Panc1 (cell line): ENCODE measurements around the gene PDZRN4.

Experiments
- CTCF ChIP-seq: fragments of 450-650 bp; IDR thresholded peaks from 2 replicates; pipeline ENCODE4 v1.5.1; 2017; ENCODE audit warnings: mild to moderate bottlenecking
- POLR2AphosphoS5 ChIP-seq: IDR thresholded peaks from 2 replicates; pipeline ENCODE4 v1.6.1; 2012; ENCODE audit warnings: mild to moderate bottlenecking, low read depth, low read length, moderate library complexity
- REST ChIP-seq, 2 experiments: IDR thresholded peaks; 2 replicates each; pipeline ENCODE4 v1.6.1; 2011 to 2012; ENCODE audit warnings: low read depth in 2 of 2, control low read depth in 1 of 2, low read length in 1 of 2, mild to moderate bottlenecking in 1 of 2, moderate library complexity in 1 of 2; ENCODE audit not compliant: insufficient read depth in 1 of 2
- SIN3A ChIP-seq: IDR thresholded peaks from 2 replicates; pipeline ENCODE4 v1.6.1; 2012; ENCODE audit warnings: low read depth, mild to moderate bottlenecking, low read length, moderate library complexity, borderline replicate concordance; ENCODE audit not compliant: insufficient read depth
- TCF7L2 ChIP-seq: IDR thresholded peaks from 2 replicates; pipeline ENCODE4 v1.6.1; 2011; ENCODE audit warnings: mild to moderate bottlenecking, low read depth, low read length, inconsistent platforms

GRCh38 chr12:41557344-41557743, 369.2 kb downstream of the PDZRN4 start:
- TF ChIP-seq SIN3A (no peak), CTCF (no peak), POLR2AphosphoS5 (no peak), TCF7L2 (no peak), REST (IDR thresholded peaks at IDR 0.05; ENCODE audit: insufficient read depth in 1 of 2, low read depth in 2 of 2, low read length in 1 of 2) (no peak)
